Skeletal muscle satellite cell (primary cell): ENCODE measurements around the gene SOX18.

Experiments used
- H3K27me3 ChIP-seq: 2 replicates; pipeline ENCODE4 v1.7.0; 2013; ENCODE audit warnings: low read length; ENCODE audit not compliant: control insufficient read depth, insufficient read depth
- H3K36me3 ChIP-seq: 2 replicates; pipeline ENCODE4 v1.7.0; 2013; ENCODE audit warnings: mild to moderate bottlenecking, control low read depth, low read length; ENCODE audit not compliant: insufficient read depth
- H3K4me1 ChIP-seq: 2 replicates; pipeline ENCODE4 v1.7.0; 2013; ENCODE audit warnings: low read length; ENCODE audit not compliant: control insufficient read depth, insufficient read depth
- H3K4me2 ChIP-seq: 2 replicates; pipeline ENCODE4 v1.7.0; 2013; ENCODE audit warnings: mild to moderate bottlenecking, low read length
- H3K4me3 ChIP-seq: 2 replicates; pipeline ENCODE4 v1.7.0; 2013; ENCODE audit warnings: low read length
- H3K9ac ChIP-seq: 2 replicates; pipeline ENCODE4 v1.7.0; 2013; ENCODE audit warnings: mild to moderate bottlenecking, low read depth, low read length, moderate library complexity
- H3K9me3 ChIP-seq: replicated peaks from 2 replicates; pipeline ENCODE4 v1.7.0; 2013; ENCODE audit warnings: mild to moderate bottlenecking, control low read depth, low read length

The SOX18 gene

GRCh38 chr20:64055893-64056638 lies 6.6 kb upstream of the SOX18 start:
- no peaks in the 10 kb centered on the region for H3K9me3 ChIP-seq
- H3K36me3 ChIP-seq, result no peaks in the 10 kb centered on the region
- peaks cover 7% of the 10 kb centered on the region for H3K4me1 ChIP-seq
- no peak overlapping the region for H3K9ac ChIP-seq
- no peak overlapping the region for H3K4me2 ChIP-seq
- peaks cover 21% of the 10 kb centered on the region for H3K27me3 ChIP-seq
- H3K4me3 ChIP-seq, result no peak overlapping the region

GRCh38 chr20:64055396-64055892 lies 6.0 kb upstream of the SOX18 start:
- H3K36me3 ChIP-seq, result no peaks in the 10 kb centered on the region
- no peaks in the 10 kb centered on the region for H3K9me3 ChIP-seq
- H3K27me3 ChIP-seq, result peaks cover 27% of the 10 kb centered on the region
- H3K4me1 ChIP-seq, result peaks cover 7% of the 10 kb centered on the region
- no peak overlapping the region for H3K9ac ChIP-seq
- no peak overlapping the region for H3K4me3 ChIP-seq
- H3K4me2 ChIP-seq, result no peak overlapping the region

- H3K9me3 ChIP-seq, result no peaks in the 10 kb centered on the region
- H3K27me3 ChIP-seq, result peaks cover 35% of the 10 kb centered on the region
- no peaks in the 10 kb centered on the region for H3K36me3 ChIP-seq
- H3K9ac ChIP-seq, result no peak overlapping the region
- H3K4me1 ChIP-seq, result peaks cover 7% of the 10 kb centered on the region
- no peak overlapping the region for H3K4me3 ChIP-seq
- no peak overlapping the region for H3K4me2 ChIP-seq
These were observed 4.6 kb upstream of the SOX18 start for GRCh38 chr20:64053841-64054661.

- H3K4me2 ChIP-seq, result no peak overlapping the region
- no peak overlapping the region for H3K9ac ChIP-seq
- H3K4me3 ChIP-seq, result no peak overlapping the region
- no peaks in the 10 kb centered on the region for H3K9me3 ChIP-seq
- H3K4me1 ChIP-seq, result peaks cover 3% of the 10 kb centered on the region
- H3K36me3 ChIP-seq, result no peaks in the 10 kb centered on the region
- peaks cover 40% of the 10 kb centered on the region for H3K27me3 ChIP-seq
These were observed 3.8 kb upstream of the SOX18 start for GRCh38 chr20:64052987-64053840.

GRCh38 chr20:64052326-64052722 lies 2.9 kb upstream of the SOX18 start:
- no peak overlapping the region for H3K9ac ChIP-seq
- no peak overlapping the region for H3K4me2 ChIP-seq
- no peaks in the 10 kb centered on the region for H3K9me3 ChIP-seq
- H3K36me3 ChIP-seq, result no peaks in the 10 kb centered on the region
- H3K27me3 ChIP-seq, result peaks cover 47% of the 10 kb centered on the region
- H3K4me3 ChIP-seq, result no peak overlapping the region
- H3K4me1 ChIP-seq, result no peaks in the 10 kb centered on the region

GRCh38 chr20:64051561-64052325 lies 2.3 kb upstream of the SOX18 start:
- Histone ChIP-seq H3K36me3 (no peaks in the 10 kb centered on the region), H3K4me1 (no peaks in the 10 kb centered on the region), H3K27me3 (peaks cover 53% of the 10 kb centered on the region), H3K9me3 (no peaks in the 10 kb centered on the region), H3K4me2 (no peak overlapping the region), H3K9ac (no peak overlapping the region), H3K4me3 (no peak overlapping the region)

DNA sequence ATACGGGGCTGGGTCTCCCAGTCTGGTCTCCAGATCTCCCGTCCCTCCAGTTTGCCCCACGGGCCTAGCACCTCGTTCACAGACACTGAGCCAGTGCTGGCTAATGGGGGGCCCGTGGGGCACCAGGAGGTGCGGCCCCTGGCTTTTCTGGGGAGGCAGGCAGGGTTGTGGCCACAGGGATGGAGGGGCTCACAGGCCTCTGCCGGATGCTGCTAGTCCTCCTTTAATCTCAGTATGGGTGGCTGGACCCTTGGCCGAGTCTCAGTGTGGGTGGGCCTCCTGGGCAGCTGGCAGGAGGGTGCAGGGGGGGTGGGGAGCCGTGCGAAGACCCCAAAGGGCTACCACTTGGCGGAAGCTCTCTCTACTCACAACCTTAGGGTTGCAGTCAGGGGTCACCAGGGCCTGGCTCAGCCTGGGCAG lies 1.6 kb upstream of the SOX18 start:
- Histone ChIP-seq H3K4me1 (no peaks in the 10 kb centered on the region), H3K4me2 (no peak overlapping the region), H3K27me3 (peaks cover 57% of the 10 kb centered on the region), H3K36me3 (no peaks in the 10 kb centered on the region), H3K9me3 (no peaks in the 10 kb centered on the region), H3K9ac (no peak overlapping the region), H3K4me3 (no peak overlapping the region)

DNA sequence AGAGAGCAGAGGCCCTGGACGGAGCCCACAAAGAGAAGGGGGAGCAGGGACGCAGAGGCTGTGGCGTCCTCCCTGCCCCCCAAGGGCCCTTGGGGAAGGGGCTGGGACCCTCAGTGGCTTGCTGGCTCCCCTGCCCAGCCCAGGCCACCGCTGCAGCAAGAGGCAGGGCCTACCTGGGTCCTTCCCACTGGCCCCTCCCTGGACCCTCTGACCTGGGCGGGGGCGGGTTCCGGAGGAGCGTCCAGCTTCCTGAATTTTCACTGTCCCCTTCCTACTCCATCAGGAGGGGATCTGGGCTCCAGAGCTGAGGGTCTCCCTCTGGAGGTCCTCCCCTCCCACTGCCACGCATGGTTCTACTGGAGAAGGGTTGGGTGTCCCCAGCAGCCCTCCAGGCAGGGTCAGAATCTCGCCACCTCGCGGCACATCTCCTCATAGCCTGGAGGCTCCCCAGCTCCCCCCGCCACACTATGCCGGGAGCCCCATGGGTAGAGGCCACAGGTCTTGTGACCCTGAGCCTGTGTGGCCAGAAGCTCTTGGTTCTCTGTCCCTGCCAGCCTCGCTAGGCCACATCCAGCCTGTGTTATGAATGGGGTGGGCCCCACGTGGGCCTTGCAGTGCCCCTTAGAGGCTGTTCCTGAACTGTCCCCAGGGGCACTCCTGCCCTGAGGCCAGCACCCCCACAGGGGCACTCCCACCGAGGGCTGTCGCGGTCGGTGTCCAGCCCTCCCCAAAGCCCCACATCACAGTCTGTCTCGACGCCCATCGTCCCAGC lies 1.0 kb upstream of the SOX18 start:
- no peak overlapping the region for H3K9ac ChIP-seq
- H3K4me3 ChIP-seq, result no peak overlapping the region
- no peaks in the 10 kb centered on the region for H3K9me3 ChIP-seq
- peaks cover 56% of the 10 kb centered on the region for H3K27me3 ChIP-seq
- H3K36me3 ChIP-seq, result no peaks in the 10 kb centered on the region
- H3K4me1 ChIP-seq, result no peaks in the 10 kb centered on the region
- H3K4me2 ChIP-seq, result no peak overlapping the region

- peaks cover 4% of the 10 kb centered on the region for H3K4me1 ChIP-seq
- no peak overlapping the region for H3K4me3 ChIP-seq
- H3K27me3 ChIP-seq, result peaks cover 56% of the 10 kb centered on the region
- H3K36me3 ChIP-seq, result no peaks in the 10 kb centered on the region
- H3K4me2 ChIP-seq, result no peak overlapping the region
- no peaks in the 10 kb centered on the region for H3K9me3 ChIP-seq
- H3K9ac ChIP-seq, result no peak overlapping the region
These were observed 430 bp upstream of the SOX18 start for GRCh38 chr20:64049878-64050260.

- no peak overlapping the region for H3K4me2 ChIP-seq
- no peak overlapping the region for H3K4me3 ChIP-seq
- H3K9ac ChIP-seq, result no peak overlapping the region
- no peaks in the 10 kb centered on the region for H3K36me3 ChIP-seq
- no peaks in the 10 kb centered on the region for H3K9me3 ChIP-seq
- H3K27me3 ChIP-seq, result peaks cover 56% of the 10 kb centered on the region
- H3K4me1 ChIP-seq, result peaks cover 5% of the 10 kb centered on the region
These were observed 916 bp downstream of the SOX18 start for GRCh38 chr20:64048402-64049044.
